ENCODE measurements around the gene SLPI. TPM values are rescaled to one million over a fixed set of nuclear protein-coding genes. Genes with fewer than 3 reads are reported as not detected.

The SLPI gene
- total and polyA plus RNA-seq, 2 donors (not counting 3 experiments of a cell fraction or from before 2014, with no cell fraction given): not detected

DNA sequence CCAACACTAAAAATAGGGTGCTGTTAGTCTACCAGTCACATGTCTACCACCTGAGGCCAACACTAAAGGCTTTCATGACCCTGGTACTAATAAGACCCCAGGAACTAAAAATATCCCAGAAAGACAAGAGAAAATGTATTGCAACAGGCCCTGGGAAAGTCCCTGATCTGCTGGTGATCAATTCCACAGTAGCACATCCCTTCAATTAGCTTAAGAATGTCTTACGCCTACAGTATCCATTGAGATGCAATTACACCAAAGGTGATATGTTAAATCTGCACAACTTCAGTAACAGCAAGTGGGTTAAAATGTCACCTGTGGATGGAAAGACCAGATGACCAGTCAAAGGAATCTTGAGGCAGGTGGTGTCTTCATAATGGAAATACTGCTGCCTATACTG, 44.4 kb downstream of the SLPI start:
- H3K4me2 ChIP-seq (ENCODE audit: insufficient read depth, low read length): no peak overlapping the region
- H3K36me3 ChIP-seq (ENCODE audit: control insufficient read depth in 2 of 2, extremely low read depth in 1 of 2, insufficient read depth in 2 of 2, low read length in 2 of 2): no peaks in the 10 kb centered on the region
- dilution Hi-C loops (cut with MboI; ENCODE audit: extremely low pct_ligation_motif_present, low sequenced_read_pairs): no loop called here
- H3K79me2 ChIP-seq (ENCODE audit: control insufficient read depth, insufficient read depth, low read length): no peaks in the 10 kb centered on the region
- no peaks in the 10 kb centered on the region for H3K9me1 ChIP-seq (replicated peaks; ENCODE audit: control insufficient read depth, extremely low read depth, insufficient read depth, low read length)
- no peak for TF ChIP-seq POLR2A (IDR thresholded peaks at IDR 0.05; ENCODE audit: low read depth, low read length)
- no peak for TF ChIP-seq JUN (IDR thresholded peaks at IDR 0.05; ENCODE audit: borderline replicate concordance, insufficient read depth, insufficient read length, low read depth)
- no peak for TF ChIP-seq GATA2 (IDR thresholded peaks at IDR 0.05; ENCODE audit: insufficient read depth, insufficient read length, low read depth, low read length)
- TF ChIP-seq, protein P1, sequence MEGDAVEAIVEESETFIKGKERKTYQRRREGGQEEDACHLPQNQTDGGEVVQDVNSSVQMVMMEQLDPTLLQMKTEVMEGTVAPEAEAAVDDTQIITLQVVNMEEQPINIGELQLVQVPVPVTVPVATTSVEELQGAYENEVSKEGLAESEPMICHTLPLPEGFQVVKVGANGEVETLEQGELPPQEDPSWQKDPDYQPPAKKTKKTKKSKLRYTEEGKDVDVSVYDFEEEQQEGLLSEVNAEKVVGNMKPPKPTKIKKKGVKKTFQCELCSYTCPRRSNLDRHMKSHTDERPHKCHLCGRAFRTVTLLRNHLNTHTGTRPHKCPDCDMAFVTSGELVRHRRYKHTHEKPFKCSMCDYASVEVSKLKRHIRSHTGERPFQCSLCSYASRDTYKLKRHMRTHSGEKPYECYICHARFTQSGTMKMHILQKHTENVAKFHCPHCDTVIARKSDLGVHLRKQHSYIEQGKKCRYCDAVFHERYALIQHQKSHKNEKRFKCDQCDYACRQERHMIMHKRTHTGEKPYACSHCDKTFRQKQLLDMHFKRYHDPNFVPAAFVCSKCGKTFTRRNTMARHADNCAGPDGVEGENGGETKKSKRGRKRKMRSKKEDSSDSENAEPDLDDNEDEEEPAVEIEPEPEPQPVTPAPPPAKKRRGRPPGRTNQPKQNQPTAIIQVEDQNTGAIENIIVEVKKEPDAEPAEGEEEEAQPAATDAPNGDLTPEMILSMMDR (IDR thresholded peaks at IDR 0.05; ENCODE audit: extremely low read depth in 1 of 2, insufficient read depth in 1 of 2, low read depth in 1 of 2, low read length in 2 of 2): no peak
- no peak for TF ChIP-seq FOS (IDR thresholded peaks at IDR 0.05; ENCODE audit: borderline replicate concordance, insufficient read depth, low read length)
- TF ChIP-seq, protein P2, sequence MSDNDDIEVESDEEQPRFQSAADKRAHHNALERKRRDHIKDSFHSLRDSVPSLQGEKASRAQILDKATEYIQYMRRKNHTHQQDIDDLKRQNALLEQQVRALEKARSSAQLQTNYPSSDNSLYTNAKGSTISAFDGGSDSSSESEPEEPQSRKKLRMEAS (IDR thresholded peaks at IDR 0.05; ENCODE audit: insufficient read depth, insufficient read length): no peak
- no peak for TF ChIP-seq EZH2 (IDR thresholded peaks at IDR 0.05; ENCODE audit: borderline replicate concordance, low read depth, low read length, severe bottlenecking)
- TF ChIP-seq MYC (IDR thresholded peaks at IDR 0.05; ENCODE audit: low read depth, low read length): no peak
- no peak for TF ChIP-seq POLR2AphosphoS5 (IDR thresholded peaks at IDR 0.05; ENCODE audit: insufficient read depth, low read depth, low read length)
- H4K20me1 ChIP-seq (replicated peaks; ENCODE audit: control insufficient read depth, extremely low read depth, insufficient read depth, low read length): no peaks in the 10 kb centered on the region
- no peak overlapping the region for H2AFZ ChIP-seq (ENCODE audit: low read depth, low read length)
- no peaks in the 10 kb centered on the region for H3K9me3 ChIP-seq (replicated peaks; ENCODE audit: control insufficient read depth, insufficient read depth, low read length)
- peaks cover 0 to 2% of the 10 kb centered on the region in 2 experiments for H3K27me3 ChIP-seq (ENCODE audit: control insufficient read depth in 2 of 2, insufficient read depth in 2 of 2, low read length in 2 of 2)
- no peak overlapping the region for H3K4me3 ChIP-seq (replicated peaks in 1 of 3; ENCODE audit: insufficient read depth in 1 of 3, low read depth in 1 of 3, low read length in 3 of 3)
- CTCF ChIA-PET: no interaction called here
- H3K27ac ChIP-seq (ENCODE audit: insufficient read depth, low read depth, low read length): no peak overlapping the region
- H3K9ac ChIP-seq (replicated peaks; ENCODE audit: extremely low read depth, insufficient read depth, low read length): no peak overlapping the region
- DNase-seq (ENCODE audit: low read depth, low spot score): no peak
- intact Hi-C loops (cut with micrococcal nuclease): no loop called here
- no peak for FAIRE-seq
- BruUV-seq (replicated peaks): no TSS peak
- no peaks in the 10 kb centered on the region for H3K4me1 ChIP-seq (ENCODE audit: control insufficient read depth, extremely low read depth, insufficient read depth, low read length)
- POLR2A ChIA-PET: no interaction called here

All from endothelial cell of umbilical vein (primary cell).